Measurements from ENCODE around the gene ERLEC1. TPM values are rescaled to one million over a fixed set of nuclear protein-coding genes. Genes with fewer than 3 reads are reported as not detected.
"Not testable (repeated sequence)": the region's sequence is repeated elsewhere in the genome, so short reads cannot be mapped to it uniquely, and the experiment has no call there.

Gene ERLEC1
- total RNA-seq, 1 donor, result 95.2 TPM

DNA sequence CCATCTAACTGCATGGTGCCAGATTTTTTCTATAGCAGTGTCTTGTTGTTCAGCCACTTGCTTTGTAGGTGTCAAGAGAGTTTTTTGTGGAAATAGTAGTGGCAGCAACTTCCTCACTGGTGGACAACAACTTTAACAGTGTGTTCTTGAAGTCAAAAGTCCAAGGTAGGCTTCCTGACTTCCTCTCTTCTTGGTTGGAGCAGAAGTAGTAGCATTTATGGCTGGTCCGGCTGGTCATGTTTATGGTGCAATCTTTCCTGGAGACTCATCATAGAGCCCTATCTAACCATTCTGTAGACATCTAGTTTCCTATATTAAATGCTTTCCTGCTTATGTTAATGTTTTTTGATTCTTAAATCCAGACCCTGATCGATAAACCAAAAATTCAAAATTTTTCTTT is 61.2 kb downstream of the ERLEC1 start:
- no peak for TF ChIP-seq CTCF (IDR thresholded peaks at IDR 0.05; ENCODE audit: extremely low read depth, low read depth, low read length)
- H3K4me3 ChIP-seq (ENCODE audit: insufficient read depth, low read length), result no peak overlapping the region
- no peaks in the 10 kb centered on the region for H3K79me2 ChIP-seq (ENCODE audit: insufficient read depth, low read length)
- H2AFZ ChIP-seq (ENCODE audit: low read length), result no peak overlapping the region
- no peaks in the 10 kb centered on the region for H3K4me1 ChIP-seq (ENCODE audit: insufficient read depth, low read length)
- H3K4me2 ChIP-seq (ENCODE audit: insufficient read depth, low read length), result no peak overlapping the region
- H3K9me3 ChIP-seq (ENCODE audit: low read depth, low read length), result no peaks in the 10 kb centered on the region
- no peak for DNase-seq (ENCODE audit: insufficient read length, low spot score, missing footprints)
- H3K27ac ChIP-seq (ENCODE audit: low read depth, low read length), result no peak overlapping the region
- H3K36me3 ChIP-seq (ENCODE audit: insufficient read depth, low read length), result peaks cover 3% of the 10 kb centered on the region
- no peaks in the 10 kb centered on the region for H3K27me3 ChIP-seq (ENCODE audit: insufficient read depth, low read length)
- peaks cover 4% of the 10 kb centered on the region for H4K20me1 ChIP-seq (ENCODE audit: insufficient read depth, low read length)

- not testable (repeated sequence) for H3K27me3 ChIP-seq (ENCODE audit: insufficient read depth, low read length); H3K4me3 ChIP-seq (ENCODE audit: insufficient read depth, low read length); H3K4me1 ChIP-seq (ENCODE audit: insufficient read depth, low read length); H3K4me2 ChIP-seq (ENCODE audit: insufficient read depth, low read length); H3K9me3 ChIP-seq (ENCODE audit: low read depth, low read length); H2AFZ ChIP-seq (ENCODE audit: low read length); DNase-seq (ENCODE audit: insufficient read length, low spot score, missing footprints); H3K27ac ChIP-seq (ENCODE audit: low read depth, low read length); H3K79me2 ChIP-seq (ENCODE audit: insufficient read depth, low read length); H4K20me1 ChIP-seq (ENCODE audit: insufficient read depth, low read length)
- H3K36me3 ChIP-seq (ENCODE audit: insufficient read depth, low read length), result peaks cover 19% of the 10 kb centered on the region
Observed at GRCh38 chr2:53851052-53851757, 64.4 kb downstream of the ERLEC1 start.

DNA sequence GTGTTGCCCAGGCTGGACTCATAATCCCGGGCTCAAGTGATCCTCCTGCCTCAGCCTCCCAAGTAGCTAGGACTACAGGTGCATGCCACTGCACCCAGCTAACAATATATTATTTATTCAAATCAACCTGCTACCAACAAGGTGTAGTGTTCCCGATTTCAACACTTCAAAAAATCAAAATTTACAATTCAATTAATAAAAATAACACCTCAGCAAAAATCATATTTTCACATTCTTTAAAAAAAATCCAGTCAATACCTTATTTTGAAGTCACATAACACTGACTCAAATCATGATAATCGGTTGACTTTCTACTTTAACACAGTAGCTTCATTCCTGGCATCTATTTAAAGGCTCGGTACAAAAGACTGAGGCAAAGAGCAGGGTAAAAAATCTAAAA is 65.7 kb downstream of the ERLEC1 start:
- Histone ChIP-seq H3K27ac (ENCODE audit: low read depth, low read length) (no peak overlapping the region), H3K4me3 (ENCODE audit: insufficient read depth, low read length) (no peak overlapping the region), H3K4me1 (ENCODE audit: insufficient read depth, low read length) (no peaks in the 10 kb centered on the region), H2AFZ (ENCODE audit: low read length) (no peak overlapping the region), H3K36me3 (ENCODE audit: insufficient read depth, low read length) (peaks cover 19% of the 10 kb centered on the region), H3K27me3 (ENCODE audit: insufficient read depth, low read length) (no peaks in the 10 kb centered on the region), H3K79me2 (ENCODE audit: insufficient read depth, low read length) (no peaks in the 10 kb centered on the region), H3K9me3 (ENCODE audit: low read depth, low read length) (no peaks in the 10 kb centered on the region), H4K20me1 (ENCODE audit: insufficient read depth, low read length) (peaks cover 9% of the 10 kb centered on the region), H3K4me2 (ENCODE audit: insufficient read depth, low read length) (no peak overlapping the region)
- DNase-seq (ENCODE audit: insufficient read length, low spot score, missing footprints), result no peak
- no peak for TF ChIP-seq CTCF (IDR thresholded peaks at IDR 0.05; ENCODE audit: extremely low read depth, low read depth, low read length)

DNA sequence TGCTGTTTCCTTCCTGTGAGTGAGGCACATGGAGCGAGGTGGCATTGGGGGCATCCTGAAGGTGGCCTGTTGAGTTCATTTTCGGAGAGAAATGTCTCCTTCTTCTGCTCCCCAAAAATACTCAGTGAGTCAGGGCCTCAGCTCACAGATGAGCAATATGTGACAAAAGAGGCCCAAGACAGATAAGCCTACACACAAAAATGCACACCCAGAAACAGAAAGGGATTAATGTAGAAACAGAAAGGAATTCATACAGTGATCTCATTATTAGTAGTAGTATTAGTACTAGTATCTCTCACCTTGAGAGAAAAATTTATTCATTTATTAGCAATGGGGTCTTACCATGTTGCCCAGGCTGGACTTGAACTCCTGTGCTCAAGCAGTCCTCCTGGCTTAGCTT is 67.8 kb downstream of the ERLEC1 start:
- Histone ChIP-seq H3K27me3 (ENCODE audit: insufficient read depth, low read length) (no peaks in the 10 kb centered on the region), H3K9me3 (ENCODE audit: low read depth, low read length) (no peaks in the 10 kb centered on the region), H2AFZ (ENCODE audit: low read length) (no peak overlapping the region), H3K27ac (ENCODE audit: low read depth, low read length) (no peak overlapping the region), H3K4me2 (ENCODE audit: insufficient read depth, low read length) (no peak overlapping the region), H4K20me1 (ENCODE audit: insufficient read depth, low read length) (peaks cover 9% of the 10 kb centered on the region), H3K4me1 (ENCODE audit: insufficient read depth, low read length) (no peaks in the 10 kb centered on the region), H3K36me3 (ENCODE audit: insufficient read depth, low read length) (peaks cover 19% of the 10 kb centered on the region), H3K79me2 (ENCODE audit: insufficient read depth, low read length) (no peaks in the 10 kb centered on the region), H3K4me3 (ENCODE audit: insufficient read depth, low read length) (no peak overlapping the region)
- TF ChIP-seq CTCF (IDR thresholded peaks at IDR 0.05; ENCODE audit: extremely low read depth, low read depth, low read length), result no peak
- no peak for DNase-seq (ENCODE audit: insufficient read length, low spot score, missing footprints)

Measured in osteoblast (primary cell).